Lung (tissue), 12 donors: ENCODE data around the gene STK4. TPM values are rescaled to one million over a fixed set of nuclear protein-coding genes. Genes with fewer than 3 reads are reported as not detected.

Experiments used
- ATAC-seq: fragments of 200-7000 bp; cut with Tn5 transposase; one replicate; pipeline ENCODE4 v1.9.1; 2020; ENCODE audit warnings: moderate number of reproducible peaks; ENCODE audit not compliant: insufficient read depth, low FRiP score
- DNase-seq, 3 donors: peaks; one replicate each; pipeline ENCODE4 v3.0.0-alpha.2; 2013 to 2017
- H3K27ac ChIP-seq, 2 donors: one replicate each; pipeline ENCODE4 v1.5.1; 2013; ENCODE audit warnings: mild to moderate bottlenecking in 2 of 2, moderate library complexity in 2 of 2, control low read depth in 1 of 2, inconsistent platforms in 1 of 2, low read depth in 1 of 2, low read length in 1 of 2
- H3K27me3 ChIP-seq, 3 donors: one replicate each; pipeline ENCODE4 v1.5.1; 2013; ENCODE audit warnings: low read length in 2 of 3; ENCODE audit not compliant: control insufficient read depth in 3 of 3, insufficient read depth in 3 of 3
- H3K36me3 ChIP-seq, 4 donors: one replicate each; pipeline ENCODE4 v1.5.1; 2013; ENCODE audit warnings: low read length in 4 of 4, mild to moderate bottlenecking in 1 of 4, moderate library complexity in 1 of 4; ENCODE audit not compliant: control insufficient read depth in 4 of 4, insufficient read depth in 4 of 4
- H3K4me1 ChIP-seq, 5 donors: one replicate each; pipeline ENCODE4 v1.5.1; 2013; ENCODE audit warnings: low read length in 5 of 5, mild to moderate bottlenecking in 2 of 5, moderate library complexity in 1 of 5; ENCODE audit not compliant: control insufficient read depth in 5 of 5, insufficient read depth in 5 of 5
- H3K4me3 ChIP-seq: one replicate; pipeline ENCODE4 v1.5.1; 2013; ENCODE audit warnings: mild to moderate bottlenecking, control low read depth, moderate library complexity
- H3K9ac ChIP-seq, 2 donors: one replicate each; pipeline ENCODE4 v1.5.1; 2013; ENCODE audit warnings: low read length in 2 of 2, control low read depth in 1 of 2; ENCODE audit not compliant: insufficient read depth in 1 of 2
- H3K9me3 ChIP-seq, 4 donors: one replicate each; pipeline ENCODE4 v1.5.1; 2013; ENCODE audit warnings: low read length in 3 of 4, mild to moderate bottlenecking in 1 of 4, moderate library complexity in 1 of 4; ENCODE audit not compliant: control insufficient read depth in 4 of 4, insufficient read depth in 3 of 4
- WGBS, 2 donors: extraction: QIAGEN DNeasy Blood & Tissue Kit; methylation state at CpG; one replicate each; pipeline ENCODE4 v1.1.7; 2013; 5-methylcytosine and 5-hydroxymethylcytosine counted together
- polyA plus RNA-seq, 2 donors: library from polyadenylated mRNA; stranded (reverse); fragments of 200-250 nt; gene quantifications; one replicate each; pipeline ENCODE4 v1.2.1, GENCODE V29; 2013
- total RNA-seq, 2 donors: library from RNA; depleted of rRNA in 1 of 2; stranded (reverse); fragments of >200 nt in 1 of 2; gene quantifications; one replicate each; pipeline ENCODE4 v1.2.1, GENCODE V29; 2014 to 2021
- TF ChIP-seq, protein P1 (sequence below): IDR thresholded peaks from 2 replicates; pipeline ENCODE4 v1.5.1; 2012; ENCODE audit warnings: mild to moderate bottlenecking; ENCODE audit errors: control extremely low read depth, extremely low read depth
- donor health status: control.
- donor health status: control.
- donor health status: Bipolar disorder and iron deficiency.
- donor health status: healthy.
- donor health status: DM: yes; HTN: yes; CAD: no.

Gene STK4
- total and polyA plus RNA-seq, 4 donors = 11.8 to 70.9 (median 28.1) TPM

DNA sequence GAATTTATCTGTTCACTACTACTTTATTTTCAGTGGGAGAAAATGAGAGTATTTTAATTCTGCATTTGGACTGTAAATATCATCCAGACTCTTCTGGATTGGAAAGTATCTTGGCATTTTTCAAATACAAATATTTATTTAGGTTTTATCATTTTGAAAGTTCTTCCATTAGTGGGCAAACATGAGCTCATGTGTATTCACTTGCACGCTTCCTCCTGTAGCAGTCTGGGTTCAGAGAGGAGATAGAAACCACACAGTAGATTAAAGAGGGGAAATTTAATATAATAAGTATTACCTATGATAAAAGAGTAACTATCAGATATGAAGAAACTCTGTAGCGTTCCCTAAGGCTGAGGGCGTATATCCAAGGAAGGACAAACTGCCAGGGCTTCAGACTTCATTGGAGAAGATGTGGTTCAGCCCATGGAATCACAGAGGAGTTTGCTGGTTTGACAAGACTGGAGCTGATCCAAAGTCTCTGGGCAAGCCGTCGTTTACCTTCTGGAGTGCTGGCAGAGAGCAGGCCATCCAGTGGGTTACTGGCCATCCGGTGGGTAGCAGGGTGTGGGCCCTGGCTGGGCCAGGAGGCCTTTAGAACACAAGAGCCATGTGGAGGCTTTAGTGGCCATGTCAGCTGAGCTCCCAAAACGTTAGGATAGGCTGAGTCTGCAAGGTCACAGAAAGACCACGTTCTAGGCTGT is 90.3 kb downstream of the STK4 start:
- Histone ChIP-seq H3K27ac (no peak overlapping the region), H3K4me3 (no peak overlapping the region), H3K27me3 (no peaks in the 10 kb centered on the region), H3K9ac (no peak overlapping the region), H3K9me3 (no peaks in the 10 kb centered on the region), H3K4me1 (peaks cover 0 to 6% (median 0%) of the 10 kb centered on the region in 5 donors), H3K36me3 (peaks cover 3 to 12% (median 9%) of the 10 kb centered on the region in 4 donors)
- 76 to 91% methylated on average over 8 of the region's 8 CpGs for WGBS, 2 donors
- no peak for ATAC-seq
- no peak for DNase-seq
- TF ChIP-seq, protein P1, sequence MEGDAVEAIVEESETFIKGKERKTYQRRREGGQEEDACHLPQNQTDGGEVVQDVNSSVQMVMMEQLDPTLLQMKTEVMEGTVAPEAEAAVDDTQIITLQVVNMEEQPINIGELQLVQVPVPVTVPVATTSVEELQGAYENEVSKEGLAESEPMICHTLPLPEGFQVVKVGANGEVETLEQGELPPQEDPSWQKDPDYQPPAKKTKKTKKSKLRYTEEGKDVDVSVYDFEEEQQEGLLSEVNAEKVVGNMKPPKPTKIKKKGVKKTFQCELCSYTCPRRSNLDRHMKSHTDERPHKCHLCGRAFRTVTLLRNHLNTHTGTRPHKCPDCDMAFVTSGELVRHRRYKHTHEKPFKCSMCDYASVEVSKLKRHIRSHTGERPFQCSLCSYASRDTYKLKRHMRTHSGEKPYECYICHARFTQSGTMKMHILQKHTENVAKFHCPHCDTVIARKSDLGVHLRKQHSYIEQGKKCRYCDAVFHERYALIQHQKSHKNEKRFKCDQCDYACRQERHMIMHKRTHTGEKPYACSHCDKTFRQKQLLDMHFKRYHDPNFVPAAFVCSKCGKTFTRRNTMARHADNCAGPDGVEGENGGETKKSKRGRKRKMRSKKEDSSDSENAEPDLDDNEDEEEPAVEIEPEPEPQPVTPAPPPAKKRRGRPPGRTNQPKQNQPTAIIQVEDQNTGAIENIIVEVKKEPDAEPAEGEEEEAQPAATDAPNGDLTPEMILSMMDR = no peak

DNA sequence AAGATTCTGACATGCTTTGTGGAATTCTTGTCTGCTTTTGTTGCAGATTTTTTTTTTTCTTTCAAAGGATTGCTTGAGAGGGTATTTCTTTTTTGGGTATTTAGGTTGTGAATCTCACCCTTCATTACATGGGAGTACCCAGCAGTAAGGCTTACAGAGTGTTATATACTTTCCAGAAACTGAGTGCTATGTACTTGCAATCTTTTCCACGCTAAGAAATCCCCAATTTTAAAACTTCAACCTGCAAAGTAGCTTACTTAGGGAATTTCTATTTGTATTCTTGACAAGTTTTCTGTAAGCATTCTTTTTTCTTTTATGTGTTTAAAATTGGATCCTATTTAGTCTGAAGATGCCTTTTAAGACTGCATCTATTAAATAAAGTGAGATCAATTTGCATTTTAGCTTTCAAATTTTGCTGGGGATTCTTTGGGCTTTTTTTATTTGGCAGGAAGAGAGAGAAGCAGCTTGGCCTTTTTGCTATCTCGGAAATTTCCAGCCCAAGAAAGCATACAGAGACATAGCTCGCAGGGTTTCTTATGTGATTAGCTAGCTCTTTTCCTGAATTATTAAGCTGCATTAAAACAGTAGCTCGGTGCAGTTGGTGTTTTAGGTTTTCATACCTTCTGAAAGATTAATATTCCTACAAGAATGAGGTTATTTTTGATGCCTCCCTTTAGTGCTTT is 92.0 kb downstream of the STK4 start:
- H3K36me3 ChIP-seq = peaks cover 3 to 12% (median 7%) of the 10 kb centered on the region in 4 donors
- 89 to 94% methylated on average over 4 of the region's 4 CpGs for WGBS, 2 donors
- no peak for ATAC-seq
- H3K27me3 ChIP-seq = no peaks in the 10 kb centered on the region
- no peak overlapping the region for H3K27ac ChIP-seq
- peaks cover 0 to 3% (median 0%) of the 10 kb centered on the region in 5 donors for H3K4me1 ChIP-seq
- DNase-seq = no peak
- H3K9ac ChIP-seq = no peak overlapping the region
- no peaks in the 10 kb centered on the region for H3K9me3 ChIP-seq
- TF ChIP-seq, protein P1 = no peak
- H3K4me3 ChIP-seq = no peak overlapping the region

GRCh38 chr20:45059022-45059728 is 92.9 kb downstream of the STK4 start:
- TF ChIP-seq, protein P1 = no peak
- no peak overlapping the region for H3K9ac ChIP-seq
- H3K36me3 ChIP-seq = peaks cover 3 to 8% (median 7%) of the 10 kb centered on the region in 4 donors
- H3K27ac ChIP-seq = no peak overlapping the region
- no peaks in the 10 kb centered on the region for H3K9me3 ChIP-seq
- ATAC-seq (no peak), DNase-seq (no peak)
- H3K4me1 ChIP-seq = peaks cover 0 to 3% (median 0%) of the 10 kb centered on the region in 5 donors
- 89 to 92% methylated on average over 6 of the region's 6 CpGs for WGBS, 2 donors
- no peak overlapping the region for H3K4me3 ChIP-seq
- H3K27me3 ChIP-seq = no peaks in the 10 kb centered on the region
